Colon (tissue), 2 donors: Measurements from ENCODE around the gene NFKBIB.
"Not testable (repeated sequence)": the region's sequence is repeated elsewhere in the genome, so short reads cannot be mapped to it uniquely, and the experiment has no call there.

ENCODE experiments used
- FAIRE-seq: peaks from 2 replicates; lab custom pipeline; 2012; peaks lifted over from hg19 to GRCh38; lab: Jason Lieb, UNC
- donor health status: control.
- donor health status: control.

The NFKBIB gene

GRCh38 chr19:38899447-38900201 lies at the start of gene NFKBIB, which contains the start of gene SIRT2:
Gene NFKBIB, plus strand, starts transcription at chr19:38899969. Its CDS starts 64 bp downstream, at chr19:38900033.
Gene SIRT2, minus strand, starts transcription at chr19:38899618. Its CDS starts 97 bp downstream, at chr19:38899521.
- FAIRE-seq: peak; percentile 86

DNA sequence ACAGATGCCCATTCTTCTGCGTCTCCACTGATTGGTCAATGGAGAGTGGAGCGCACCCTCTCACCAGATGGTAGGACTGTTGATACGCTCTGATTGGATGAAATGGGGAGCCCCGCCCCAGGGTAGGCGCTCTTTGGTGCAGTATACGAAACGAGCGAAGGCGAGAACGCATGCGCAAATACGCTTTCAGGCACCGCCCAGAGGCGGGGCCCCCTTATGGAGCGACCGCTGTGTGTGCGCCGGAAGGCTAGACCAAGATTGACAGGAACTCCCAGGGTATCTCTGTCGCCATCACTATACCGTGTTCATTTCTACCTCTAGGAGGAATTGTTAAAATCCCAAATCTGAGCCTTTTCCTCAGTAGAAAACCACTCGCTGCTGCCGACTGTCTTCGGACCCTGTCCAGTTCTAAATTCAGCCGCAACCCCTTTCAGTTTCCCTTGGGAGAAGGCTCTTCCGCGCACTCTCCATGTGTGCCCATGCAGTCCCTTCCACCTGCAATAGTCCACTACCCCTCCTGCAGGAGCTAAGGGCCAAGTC lies 49.3 kb upstream of the NFKBIB start:
- peak; percentile 98 for FAIRE-seq

- no peak for FAIRE-seq
Observed at GRCh38 chr19:38850976-38851621, 48.7 kb upstream of the NFKBIB start.

DNA sequence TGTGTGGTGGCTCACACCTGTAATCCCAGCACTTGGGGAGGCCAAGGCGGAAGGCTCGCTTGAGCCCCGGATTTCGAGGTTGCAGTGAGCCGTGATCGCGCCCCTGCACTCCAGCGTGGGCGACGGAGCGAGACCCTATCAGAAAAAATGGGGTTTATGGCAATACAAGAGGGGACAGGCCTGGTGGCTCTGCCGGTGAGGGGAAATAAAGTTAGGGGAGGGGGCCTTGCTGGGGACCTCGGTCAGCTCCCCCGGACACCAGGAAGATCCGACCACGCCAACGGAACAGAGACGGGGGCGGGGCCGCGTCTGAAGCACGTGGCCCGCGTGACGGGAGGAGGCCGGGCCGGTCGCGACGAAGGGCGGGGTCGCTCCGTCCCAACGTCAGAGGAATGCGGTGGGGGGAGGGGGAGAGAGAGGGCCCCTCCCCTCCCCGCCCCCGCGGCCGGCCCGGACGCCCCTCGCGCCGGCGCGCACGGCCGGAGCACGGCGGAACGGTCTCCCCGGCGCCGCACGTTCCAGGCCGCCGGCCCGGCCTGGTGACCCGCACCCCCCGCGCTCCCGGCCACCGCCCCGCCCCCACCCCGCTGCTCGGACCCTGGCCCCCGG lies 48.0 kb upstream of the NFKBIB start:
- FAIRE-seq: no peak

GRCh38 chr19:38852231-38853044 lies 47.3 kb upstream of the NFKBIB start:
- no peak for FAIRE-seq

DNA sequence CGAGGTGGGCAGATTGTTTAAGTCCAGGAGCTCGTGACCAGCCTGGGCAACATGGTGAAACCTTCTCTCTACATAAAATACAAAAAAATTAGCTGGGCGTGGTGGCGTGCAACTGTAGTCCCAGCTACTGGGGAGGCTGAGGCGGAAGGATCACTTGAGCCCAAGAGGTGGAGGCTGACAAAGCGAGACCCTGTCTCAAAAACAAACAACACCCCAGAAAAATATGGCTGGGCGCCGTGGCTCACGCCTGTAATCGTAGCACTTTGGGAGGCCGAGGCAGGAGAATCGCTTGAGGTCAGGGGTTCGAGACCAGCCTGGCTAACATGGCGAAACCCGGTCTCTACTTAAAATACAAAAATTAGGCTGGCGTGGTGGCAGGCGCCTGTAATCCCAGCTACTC lies 46.6 kb upstream of the NFKBIB start:
- FAIRE-seq: no peak

GRCh38 chr19:38854961-38855360 lies 44.8 kb upstream of the NFKBIB start:
- FAIRE-seq: not testable (repeated sequence)

DNA sequence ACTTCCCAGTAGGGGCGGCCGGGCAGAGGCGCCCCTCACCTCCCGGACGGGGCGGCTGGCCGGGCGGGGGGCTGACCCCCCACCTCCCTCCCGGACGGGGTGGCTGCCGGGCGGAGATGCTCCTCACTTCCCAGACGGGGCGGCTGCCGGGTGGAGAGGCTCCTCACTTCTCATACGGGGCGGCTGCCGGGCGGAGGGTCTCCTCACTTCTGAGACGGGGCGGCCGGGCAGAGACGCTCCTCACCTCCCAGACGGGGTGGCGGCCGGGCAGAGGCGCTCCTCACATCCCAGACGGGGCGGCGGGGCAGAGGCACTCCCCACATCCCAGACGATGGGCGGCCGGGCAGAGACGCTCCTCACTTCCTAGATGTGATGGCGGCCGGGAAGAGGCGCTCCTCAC lies 44.0 kb upstream of the NFKBIB start:
- FAIRE-seq: not testable (repeated sequence)

GRCh38 chr19:38856813-38857212 lies 43.0 kb upstream of the NFKBIB start:
- no peak for FAIRE-seq

- not testable (repeated sequence) for FAIRE-seq
Observed at GRCh38 chr19:38859631-38860204, 40.1 kb upstream of the NFKBIB start.

DNA sequence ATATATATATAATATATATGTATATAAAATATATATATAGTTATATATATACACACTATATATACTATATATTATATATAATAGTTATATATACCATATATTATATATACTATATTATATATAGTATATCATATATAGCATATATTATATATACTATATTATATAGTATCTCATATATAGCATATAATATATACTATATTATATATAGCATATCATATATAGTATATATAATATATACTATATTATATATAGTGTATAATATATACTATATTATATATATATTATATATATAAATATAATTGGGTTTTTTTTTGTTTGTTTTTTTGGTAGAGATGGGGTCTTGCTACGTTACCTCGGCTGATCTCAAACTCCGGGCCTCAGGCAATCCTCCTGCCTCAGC lies 38.4 kb upstream of the NFKBIB start:
- FAIRE-seq: peak; percentile 92

DNA sequence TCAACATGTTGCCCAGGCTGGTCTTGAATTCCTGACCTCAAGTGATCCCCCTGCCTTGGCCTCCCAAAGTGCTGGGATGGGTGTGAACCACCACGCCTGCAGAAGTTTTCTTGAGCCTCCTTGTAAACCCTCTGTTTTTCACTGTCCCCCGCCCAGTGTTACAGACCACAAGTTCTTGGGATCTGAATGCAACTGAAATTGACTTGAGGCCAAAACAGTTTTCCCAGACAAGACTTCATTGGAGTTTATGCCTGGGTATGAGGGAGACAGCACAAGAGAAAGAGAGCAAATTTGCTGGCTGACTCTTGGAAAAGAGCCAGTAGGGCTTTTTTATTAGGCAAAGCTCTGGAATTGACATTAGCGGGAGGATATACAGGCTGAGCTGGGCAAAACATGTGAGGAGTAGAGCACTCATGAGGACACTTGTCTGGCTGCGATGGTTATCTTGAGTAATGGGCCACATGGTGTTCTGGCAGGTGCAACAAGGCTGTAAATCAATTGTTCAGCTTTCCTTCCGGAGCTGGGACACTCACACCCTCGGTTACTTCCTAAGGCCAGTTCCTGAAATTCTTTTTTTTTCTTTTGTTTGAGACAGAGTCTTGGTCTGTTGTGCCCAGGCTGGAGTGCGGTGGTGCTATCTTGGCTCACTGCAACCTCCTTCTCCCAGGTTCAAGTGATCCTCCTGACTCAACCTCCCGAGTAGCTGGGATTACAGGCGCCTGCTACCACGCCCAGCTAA lies 37.3 kb upstream of the NFKBIB start:
- no peak for FAIRE-seq

- FAIRE-seq: peak; percentile 66
Observed at GRCh38 chr19:38867171-38867780, 32.5 kb upstream of the NFKBIB start.

DNA sequence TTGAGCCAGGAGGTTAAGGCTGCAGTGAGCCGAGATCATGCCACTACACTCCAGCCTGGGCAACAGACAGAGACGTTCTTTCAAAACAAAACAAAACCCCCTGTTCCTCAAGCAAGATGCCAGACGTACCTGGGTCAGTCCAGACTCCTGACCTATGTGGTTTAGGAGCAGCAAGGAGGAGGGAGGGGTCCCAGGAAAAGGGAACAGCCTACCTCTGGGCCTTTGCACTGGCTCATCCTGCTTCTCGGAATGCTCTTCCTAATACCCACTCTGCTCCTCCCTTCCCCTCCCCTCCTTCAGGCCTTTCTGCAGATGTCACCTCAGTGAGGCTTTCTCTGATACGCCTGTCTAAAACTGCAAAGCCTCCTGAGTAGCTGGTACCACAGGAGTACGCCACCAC lies 31.2 kb upstream of the NFKBIB start:
- FAIRE-seq: no peak

- FAIRE-seq: no peak
Observed at GRCh38 chr19:38869160-38869835, 30.5 kb upstream of the NFKBIB start.

- FAIRE-seq: no peak
Observed at GRCh38 chr19:38869836-38870607, 29.7 kb upstream of the NFKBIB start.

DNA sequence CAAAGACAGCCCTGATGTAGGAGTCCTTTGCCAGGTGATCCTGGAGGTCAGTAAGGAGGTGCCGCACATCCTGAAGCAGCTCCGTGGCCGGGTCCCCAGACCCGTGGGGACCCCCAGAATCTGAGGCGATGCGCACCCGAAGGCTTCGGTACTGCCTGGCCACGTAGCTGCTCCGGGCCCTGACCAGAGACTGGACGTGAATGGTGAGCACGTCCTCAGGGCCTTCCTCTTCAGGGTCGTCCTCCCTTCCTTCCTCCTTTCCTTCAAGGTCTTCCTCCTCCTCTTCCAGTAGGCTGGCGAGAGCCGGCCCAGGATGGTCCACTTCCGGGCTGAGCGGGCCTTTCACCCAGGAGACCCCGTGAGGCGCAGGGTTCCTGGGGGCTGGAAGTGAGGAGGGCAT lies 29.2 kb upstream of the NFKBIB start:
- no peak for FAIRE-seq

GRCh38 chr19:38873400-38873799 lies 26.4 kb upstream of the NFKBIB start:
- not testable (repeated sequence) for FAIRE-seq
